NB4 (cell line): ENCODE data around the gene PPEF2.
A peak's percentile ranks its signal among the peaks of the same experiment; 100 is the strongest.

Experiments used
- DNase-seq: peaks from one replicate; pipeline ENCODE4 v3.0.0; 2010; ENCODE audit warnings: low read depth
- H3K4me3 ChIP-seq: one replicate; pipeline ENCODE4 v1.5.1; 2011; ENCODE audit warnings: mild to moderate bottlenecking, low read depth, low read length, moderate library complexity
- MYC ChIP-seq: IDR thresholded peaks from 2 replicates; pipeline ENCODE4 v1.6.1; 2011; ENCODE audit warnings: low read depth, low read length
- POLR2A ChIP-seq: IDR thresholded peaks from 2 replicates; pipeline ENCODE4 v1.6.1; 2011; ENCODE audit warnings: mild to moderate bottlenecking; ENCODE audit not compliant: insufficient read length; ENCODE audit errors: extremely low read depth
- TF ChIP-seq, protein P1 (sequence below): IDR thresholded peaks from one replicate; pipeline ENCODE4 v1.5.1; 2012; ENCODE audit warnings: low read depth, low read length
- TF ChIP-seq, protein P2 (sequence below): IDR thresholded peaks from 2 replicates; pipeline ENCODE4 v1.6.1; 2011; ENCODE audit warnings: low read depth, low read length

PPEF2 gene

DNA sequence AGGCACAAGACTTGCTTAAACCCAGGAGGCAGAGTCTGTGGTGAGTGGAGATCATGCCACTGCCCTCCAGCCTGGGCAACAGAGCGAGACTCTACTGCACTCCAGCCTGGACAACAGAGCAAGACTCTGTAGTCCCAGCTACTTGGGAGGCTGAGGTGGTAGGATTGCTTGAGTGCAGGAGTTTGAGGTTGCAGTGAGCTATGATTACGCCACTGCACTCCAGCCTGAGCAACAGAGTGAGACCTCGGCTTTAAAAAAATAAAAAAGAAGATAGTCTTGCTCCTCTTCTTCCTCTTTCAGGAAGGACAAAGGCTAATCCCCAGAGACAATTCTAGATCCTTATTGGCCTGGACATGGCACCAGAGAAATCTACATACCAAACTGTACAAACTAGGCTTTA is 5.7 kb upstream of the PPEF2 start:
- TF ChIP-seq, protein P1, sequence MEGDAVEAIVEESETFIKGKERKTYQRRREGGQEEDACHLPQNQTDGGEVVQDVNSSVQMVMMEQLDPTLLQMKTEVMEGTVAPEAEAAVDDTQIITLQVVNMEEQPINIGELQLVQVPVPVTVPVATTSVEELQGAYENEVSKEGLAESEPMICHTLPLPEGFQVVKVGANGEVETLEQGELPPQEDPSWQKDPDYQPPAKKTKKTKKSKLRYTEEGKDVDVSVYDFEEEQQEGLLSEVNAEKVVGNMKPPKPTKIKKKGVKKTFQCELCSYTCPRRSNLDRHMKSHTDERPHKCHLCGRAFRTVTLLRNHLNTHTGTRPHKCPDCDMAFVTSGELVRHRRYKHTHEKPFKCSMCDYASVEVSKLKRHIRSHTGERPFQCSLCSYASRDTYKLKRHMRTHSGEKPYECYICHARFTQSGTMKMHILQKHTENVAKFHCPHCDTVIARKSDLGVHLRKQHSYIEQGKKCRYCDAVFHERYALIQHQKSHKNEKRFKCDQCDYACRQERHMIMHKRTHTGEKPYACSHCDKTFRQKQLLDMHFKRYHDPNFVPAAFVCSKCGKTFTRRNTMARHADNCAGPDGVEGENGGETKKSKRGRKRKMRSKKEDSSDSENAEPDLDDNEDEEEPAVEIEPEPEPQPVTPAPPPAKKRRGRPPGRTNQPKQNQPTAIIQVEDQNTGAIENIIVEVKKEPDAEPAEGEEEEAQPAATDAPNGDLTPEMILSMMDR: no peak
- TF ChIP-seq MYC (no peak), POLR2A (no peak)
- TF ChIP-seq, protein P2, sequence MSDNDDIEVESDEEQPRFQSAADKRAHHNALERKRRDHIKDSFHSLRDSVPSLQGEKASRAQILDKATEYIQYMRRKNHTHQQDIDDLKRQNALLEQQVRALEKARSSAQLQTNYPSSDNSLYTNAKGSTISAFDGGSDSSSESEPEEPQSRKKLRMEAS: no peak
- H3K4me3 ChIP-seq: peak overlapping the region; percentile 51
- DNase-seq: peak; percentile 90

- no peak for DNase-seq
- TF ChIP-seq, protein P1: no peak
- TF ChIP-seq POLR2A (no peak), MYC (no peak)
- TF ChIP-seq, protein P2: no peak
- no peak overlapping the region for H3K4me3 ChIP-seq
Observed at GRCh38 chr4:75904076-75904475, 1.8 kb upstream of the PPEF2 start.

GRCh38 chr4:75898536-75898935 is 3.7 kb downstream of the PPEF2 start:
- H3K4me3 ChIP-seq: no peak overlapping the region
- DNase-seq: no peak
- TF ChIP-seq POLR2A: no peak

DNA sequence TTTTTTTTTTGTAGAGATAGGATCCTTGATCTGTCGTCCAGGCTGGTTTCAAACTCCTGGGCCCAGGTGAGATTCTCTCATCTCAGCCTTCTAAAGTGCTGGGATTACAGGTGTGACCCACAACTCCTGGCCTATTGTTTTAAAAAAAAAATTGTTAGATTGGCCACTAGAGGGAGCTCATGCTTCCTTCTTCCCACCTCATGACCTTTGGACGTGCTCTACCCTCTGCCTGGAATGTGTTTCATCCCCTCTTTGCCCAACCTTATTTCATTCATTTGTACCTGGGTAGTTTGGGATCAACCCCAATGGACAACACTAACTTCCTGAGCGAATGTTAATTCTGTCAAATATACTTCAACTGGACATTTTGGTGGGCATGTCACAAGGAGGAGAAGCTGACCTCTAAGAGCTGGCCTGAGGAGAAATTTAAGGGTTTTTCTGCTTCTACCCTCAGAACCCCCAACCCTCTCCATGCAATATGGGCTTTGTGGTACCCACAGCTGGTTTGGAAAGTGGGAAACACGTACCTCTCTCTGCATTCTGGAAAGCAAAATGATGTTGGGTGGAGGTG is 6.4 kb downstream of the PPEF2 start:
- no peak overlapping the region for H3K4me3 ChIP-seq
- TF ChIP-seq, protein P1: peak; percentile 39
- TF ChIP-seq, protein P2: no peak
- peak; percentile 56 for DNase-seq

DNA sequence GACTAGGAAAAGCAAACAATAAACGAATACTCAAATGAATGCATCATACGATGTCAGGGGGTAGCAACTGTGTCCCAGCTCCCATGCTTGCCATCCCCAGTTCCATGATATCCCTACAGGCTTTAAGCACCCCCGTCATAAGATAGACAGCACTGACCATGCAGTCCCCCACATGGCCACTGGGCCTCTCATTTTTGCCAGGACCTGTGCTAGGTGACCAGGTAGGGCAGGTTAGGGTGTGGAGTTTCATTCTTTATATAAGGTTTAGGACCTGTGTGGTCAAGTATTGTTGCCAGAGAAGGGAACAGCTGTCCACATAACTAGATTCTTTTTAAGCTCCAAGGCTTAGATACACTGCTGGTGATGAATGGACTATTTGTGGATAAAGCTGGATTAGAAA is 9.7 kb downstream of the PPEF2 start:
- TF ChIP-seq, protein P2: no peak
- TF ChIP-seq, protein P1: peak; percentile 20
- TF ChIP-seq POLR2A: no peak
- H3K4me3 ChIP-seq: no peak overlapping the region
- no peak for DNase-seq

- TF ChIP-seq POLR2A (no peak), MYC (no peak)
- TF ChIP-seq, protein P1: no peak
- TF ChIP-seq, protein P2: no peak
- DNase-seq: no peak
Observed at GRCh38 chr4:75891611-75892010, 10.6 kb downstream of the PPEF2 start.

More at GRCh38 chr4:75891611-75892010, 10.6 kb downstream of the PPEF2 start:
- no peak overlapping the region for H3K4me3 ChIP-seq
